Glutamatergic neuron (in vitro differentiated cells): Measurements from ENCODE around the gene CSF3. TPM values are rescaled to one million over a fixed set of nuclear protein-coding genes. Genes with fewer than 3 reads are reported as not detected.

ENCODE experiments used
- DNase-seq: peaks from one replicate; pipeline ENCODE4 v3.0.0; 2022
- H3K27ac Mint-ChIP-seq: one replicate; pipeline ENCODE4 v1.8.0; 2020; ENCODE audit warnings: mild to moderate bottlenecking, mixed read lengths, inconsistent platforms; ENCODE audit not compliant: unreplicated experiment
- H3K27me3 Mint-ChIP-seq: one replicate; pipeline ENCODE4 v1.8.0; 2020; ENCODE audit warnings: mild to moderate bottlenecking, moderate library complexity, mixed read lengths, inconsistent platforms; ENCODE audit not compliant: unreplicated experiment
- H3K36me3 Mint-ChIP-seq: one replicate; pipeline ENCODE4 v1.8.0; 2020; ENCODE audit warnings: mild to moderate bottlenecking, mixed read lengths, inconsistent platforms; ENCODE audit not compliant: unreplicated experiment
- H3K4me1 Mint-ChIP-seq: one replicate; pipeline ENCODE4 v1.8.0; 2020; ENCODE audit warnings: mild to moderate bottlenecking, low read depth, mixed read lengths, inconsistent platforms; ENCODE audit not compliant: unreplicated experiment
- H3K4me3 Mint-ChIP-seq: one replicate; pipeline ENCODE4 v1.8.0; 2020; ENCODE audit warnings: mild to moderate bottlenecking, mixed read lengths, inconsistent platforms; ENCODE audit not compliant: unreplicated experiment
- H3K9me3 Mint-ChIP-seq: one replicate; pipeline ENCODE4 v1.8.0; 2020; ENCODE audit warnings: mild to moderate bottlenecking, moderate library complexity, mixed read lengths, inconsistent platforms; ENCODE audit not compliant: unreplicated experiment
- total RNA-seq: library from RNA; stranded (reverse); fragmentation: NEBNext Ultra II Directional; extraction: Animal tissue kit (Norgen Biotek cat#: 25700); gene quantifications from one replicate; pipeline ENCODE4 v1.2.1, GENCODE V29; 2021; ENCODE audit not compliant: unreplicated experiment
- TF ChIP-seq, protein P1 (sequence below): fragments of 200-600 bp; sonication (generic); IDR thresholded peaks from one replicate; pipeline ENCODE4 v1.5.0; 2021; ENCODE audit not compliant: partially characterized antibody, unreplicated experiment

CSF3 gene
- total RNA-seq, 1 donor from 2014 or later: not detected

DNA sequence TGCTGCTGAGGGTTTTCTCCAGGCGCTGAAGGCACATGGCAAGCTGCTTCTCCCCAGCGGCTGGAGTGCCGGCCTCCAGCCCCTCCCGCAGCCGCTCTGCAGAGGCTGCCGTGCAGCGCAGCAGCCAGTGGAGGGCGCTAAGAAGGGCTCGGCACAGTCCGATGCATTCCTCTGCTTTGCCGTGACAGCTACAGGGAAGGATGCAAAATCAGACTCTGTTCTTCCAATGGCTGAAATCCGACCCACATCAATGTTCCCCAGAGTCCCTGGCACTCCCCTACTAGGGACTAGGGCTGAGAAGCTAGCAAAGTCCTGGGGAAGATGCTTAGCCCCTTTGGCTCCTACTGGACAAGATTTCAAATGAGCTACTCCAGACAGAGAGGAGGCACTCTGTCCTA lies 19.9 kb downstream of the CSF3 start:
- TF ChIP-seq, protein P1, sequence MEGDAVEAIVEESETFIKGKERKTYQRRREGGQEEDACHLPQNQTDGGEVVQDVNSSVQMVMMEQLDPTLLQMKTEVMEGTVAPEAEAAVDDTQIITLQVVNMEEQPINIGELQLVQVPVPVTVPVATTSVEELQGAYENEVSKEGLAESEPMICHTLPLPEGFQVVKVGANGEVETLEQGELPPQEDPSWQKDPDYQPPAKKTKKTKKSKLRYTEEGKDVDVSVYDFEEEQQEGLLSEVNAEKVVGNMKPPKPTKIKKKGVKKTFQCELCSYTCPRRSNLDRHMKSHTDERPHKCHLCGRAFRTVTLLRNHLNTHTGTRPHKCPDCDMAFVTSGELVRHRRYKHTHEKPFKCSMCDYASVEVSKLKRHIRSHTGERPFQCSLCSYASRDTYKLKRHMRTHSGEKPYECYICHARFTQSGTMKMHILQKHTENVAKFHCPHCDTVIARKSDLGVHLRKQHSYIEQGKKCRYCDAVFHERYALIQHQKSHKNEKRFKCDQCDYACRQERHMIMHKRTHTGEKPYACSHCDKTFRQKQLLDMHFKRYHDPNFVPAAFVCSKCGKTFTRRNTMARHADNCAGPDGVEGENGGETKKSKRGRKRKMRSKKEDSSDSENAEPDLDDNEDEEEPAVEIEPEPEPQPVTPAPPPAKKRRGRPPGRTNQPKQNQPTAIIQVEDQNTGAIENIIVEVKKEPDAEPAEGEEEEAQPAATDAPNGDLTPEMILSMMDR: peak; percentile 71
- H3K4me1 Mint-ChIP-seq: peaks cover 10% of the 10 kb centered on the region
- H3K27me3 Mint-ChIP-seq: peaks cover 4% of the 10 kb centered on the region
- DNase-seq: peak; percentile 82
- H3K9me3 Mint-ChIP-seq: peaks cover 5% of the 10 kb centered on the region
- peaks cover 5% of the 10 kb centered on the region for H3K36me3 Mint-ChIP-seq
- no peak overlapping the region for H3K27ac Mint-ChIP-seq
- H3K4me3 Mint-ChIP-seq: no peak overlapping the region

DNA sequence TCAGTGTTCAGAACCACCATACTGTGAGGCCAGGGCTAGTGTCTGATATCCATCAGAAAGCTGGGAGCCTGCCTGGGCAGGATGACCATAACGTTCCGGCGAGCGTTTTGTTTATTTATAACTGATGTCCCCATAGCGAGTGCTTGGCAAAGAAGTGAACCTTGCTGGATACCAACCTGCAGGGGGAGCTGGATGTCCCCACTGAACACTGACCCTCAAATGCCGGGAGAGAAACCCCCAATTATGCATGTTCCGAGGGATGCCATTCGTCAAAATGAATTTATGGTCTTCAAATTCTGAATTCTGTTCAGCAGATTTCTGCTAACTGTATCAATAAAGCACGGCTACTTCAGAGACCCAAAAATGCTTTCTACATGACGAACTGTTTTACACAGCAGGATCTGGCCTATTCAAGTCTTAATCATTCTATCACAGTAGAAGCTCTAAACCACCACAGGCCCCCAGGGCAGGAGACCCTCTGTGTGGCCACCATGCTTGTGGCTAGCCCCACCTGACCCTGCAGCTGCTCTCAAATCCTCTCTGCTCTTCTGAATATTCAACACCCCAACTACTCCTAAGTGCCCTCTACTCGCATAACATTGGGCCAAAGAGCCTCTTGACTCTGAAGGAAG lies 23.8 kb downstream of the CSF3 start:
- no peak overlapping the region for H3K4me3 Mint-ChIP-seq
- H3K27me3 Mint-ChIP-seq: peaks cover 1% of the 10 kb centered on the region
- TF ChIP-seq, protein P1: peak; percentile 49
- peaks cover 8% of the 10 kb centered on the region for H3K4me1 Mint-ChIP-seq
- H3K36me3 Mint-ChIP-seq: peaks cover under 1% of the 10 kb centered on the region
- no peak for DNase-seq
- peaks cover under 1% of the 10 kb centered on the region for H3K9me3 Mint-ChIP-seq
- H3K27ac Mint-ChIP-seq: peak overlapping the region; percentile 31

DNA sequence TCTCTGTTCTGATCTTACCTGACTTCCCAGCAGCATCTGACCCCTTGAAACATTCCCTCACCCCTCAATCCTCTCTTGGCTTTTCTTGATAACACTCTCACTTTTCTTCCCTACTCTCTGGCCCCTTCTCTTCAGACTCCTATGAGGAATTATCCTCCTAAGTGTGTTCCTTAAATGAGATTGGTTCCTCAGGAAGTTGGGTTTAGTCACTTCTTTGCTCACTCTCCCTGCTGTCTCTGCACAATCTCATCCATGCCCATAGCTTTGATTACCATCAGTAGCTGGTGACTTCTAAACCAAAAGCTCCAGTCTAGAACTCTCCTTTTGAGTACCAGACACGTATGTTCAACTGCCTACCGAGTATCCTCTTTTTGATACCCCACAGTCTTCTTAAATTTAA lies 26.0 kb downstream of the CSF3 start:
- TF ChIP-seq, protein P1: no peak
- Mint-ChIP-seq H3K27me3 (peaks cover 1% of the 10 kb centered on the region), H3K27ac (no peak overlapping the region), H3K9me3 (no peaks in the 10 kb centered on the region), H3K36me3 (no peaks in the 10 kb centered on the region), H3K4me3 (no peak overlapping the region), H3K4me1 (peaks cover 4% of the 10 kb centered on the region)
- no peak for DNase-seq

DNA sequence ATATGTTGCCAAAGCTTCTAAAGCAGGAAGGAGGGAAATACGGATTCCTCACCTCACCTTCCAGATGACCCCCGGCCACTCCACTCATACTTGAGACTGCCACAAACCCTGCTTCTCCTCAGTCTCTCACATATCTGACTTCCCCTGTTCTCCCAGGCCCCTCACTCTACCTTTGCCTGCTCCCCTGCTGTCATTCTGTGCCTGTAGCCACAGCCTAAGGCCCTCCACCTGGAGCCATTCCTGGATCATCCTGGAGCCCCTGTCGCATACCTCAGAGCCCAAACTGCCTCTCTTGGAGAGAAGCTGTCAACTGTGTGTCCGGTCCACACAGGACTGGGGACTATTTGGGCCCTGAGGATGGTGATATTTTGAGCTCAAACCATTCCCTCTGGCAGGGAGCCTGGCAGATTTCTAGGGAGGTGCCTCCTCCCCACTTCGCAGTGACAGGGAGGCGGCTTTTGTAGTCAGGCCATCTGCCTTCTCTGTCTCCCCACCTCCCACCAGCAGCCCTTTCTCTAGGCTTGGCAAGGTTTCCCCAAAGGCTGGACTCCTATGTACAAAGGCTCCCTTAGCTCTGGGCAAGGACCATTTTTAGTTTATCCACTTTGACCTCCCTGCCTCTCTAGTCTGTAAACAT lies 41.3 kb downstream of the CSF3 start:
- no peak for DNase-seq
- H3K27ac Mint-ChIP-seq: peak overlapping the region; percentile 77
- peaks cover 13% of the 10 kb centered on the region for H3K4me1 Mint-ChIP-seq
- TF ChIP-seq, protein P1: no peak
- peaks cover 3% of the 10 kb centered on the region for H3K9me3 Mint-ChIP-seq
- peaks cover 3% of the 10 kb centered on the region for H3K27me3 Mint-ChIP-seq
- H3K36me3 Mint-ChIP-seq: no peaks in the 10 kb centered on the region
- peak overlapping the region; percentile 52 for H3K4me3 Mint-ChIP-seq

DNA sequence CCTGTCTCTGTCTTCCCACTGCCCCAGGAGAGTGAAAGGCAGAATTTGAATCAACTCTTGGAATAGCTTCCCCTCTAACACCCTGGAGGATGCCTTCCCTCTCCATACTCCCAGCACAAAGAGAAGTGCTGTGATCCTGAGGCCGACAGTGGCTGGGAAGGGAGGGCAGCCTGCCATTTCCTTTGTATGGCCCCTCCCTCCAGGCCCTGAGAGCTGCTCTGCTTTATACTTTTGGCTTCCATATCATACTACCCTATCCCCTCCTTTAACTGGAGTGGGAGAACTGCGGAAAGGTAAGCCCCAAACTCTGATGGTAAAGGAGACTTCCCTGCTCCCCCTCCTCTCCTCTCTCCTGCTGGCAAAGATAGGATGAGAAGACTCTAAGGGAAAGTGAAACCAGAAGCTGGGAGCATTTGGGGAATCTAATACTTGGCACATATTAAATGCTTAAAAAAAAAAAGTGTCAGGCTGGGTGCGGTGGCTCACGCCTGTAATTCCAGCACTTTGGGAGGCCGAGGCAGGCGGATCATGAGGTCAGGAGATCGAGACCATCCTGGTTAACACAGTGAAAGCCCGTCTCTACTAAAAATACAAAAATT lies 43.0 kb downstream of the CSF3 start:
- Mint-ChIP-seq H3K36me3 (no peaks in the 10 kb centered on the region), H3K27me3 (peaks cover 8% of the 10 kb centered on the region), H3K27ac (no peak overlapping the region), H3K4me3 (no peak overlapping the region), H3K4me1 (peaks cover 16% of the 10 kb centered on the region), H3K9me3 (peaks cover 3% of the 10 kb centered on the region)
- no peak for DNase-seq
- TF ChIP-seq, protein P1: no peak
